HG03025 (cell line): Measurements from ENCODE around the gene DEXI.
A peak's percentile ranks its signal among the peaks of the same experiment; 100 is the strongest.

Experiments used
- ATAC-seq: cut with Tn5 transposase; IDR thresholded peaks from one replicate; pipeline ENCODE4 v1.9.1; 2021; ENCODE audit warnings: mild to moderate bottlenecking, moderate library complexity; ENCODE audit not compliant: unreplicated experiment, low FRiP score

Gene DEXI

GRCh38 chr16:10906482-10906881 lies 35.8 kb downstream of the DEXI start:
- no peak for ATAC-seq

- no peak for ATAC-seq
These were observed 39.3 kb downstream of the DEXI start for GRCh38 chr16:10902999-10903398.

GRCh38 chr16:10897134-10897533 lies 45.1 kb downstream of the DEXI start:
- peak; percentile 47 for ATAC-seq

GRCh38 chr16:10896723-10897122 lies 45.5 kb downstream of the DEXI start:
- ATAC-seq, result no peak

- no peak for ATAC-seq
These were observed 46.1 kb downstream of the DEXI start for GRCh38 chr16:10896165-10896564.

GRCh38 chr16:10895053-10895946 lies 47.0 kb downstream of the DEXI start:
- no peak for ATAC-seq

GRCh38 chr16:10892782-10893318 lies 49.4 kb downstream of the DEXI start:
- no peak for ATAC-seq

- ATAC-seq, result no peak
These were observed 52.4 kb downstream of the DEXI start for GRCh38 chr16:10889855-10890254.

GRCh38 chr16:10888320-10888937 lies 53.8 kb downstream of the DEXI start:
- no peak for ATAC-seq

- ATAC-seq, result no peak
These were observed 57.0 kb downstream of the DEXI start for GRCh38 chr16:10885246-10885645.

- ATAC-seq, result no peak
These were observed 59.3 kb downstream of the DEXI start for GRCh38 chr16:10883004-10883403.

GRCh38 chr16:10881479-10882030 lies 60.7 kb downstream of the DEXI start:
- ATAC-seq, result no peak

GRCh38 chr16:10880594-10881452 lies 61.4 kb downstream of the DEXI start:
- no peak for ATAC-seq

- no peak for ATAC-seq
These were observed 62.3 kb downstream of the DEXI start for GRCh38 chr16:10879681-10880589.
